MM.1S (cell line): ENCODE results near the gene SPATA6L.

Source experiments
- EZH2 ChIP-seq: fragments of 300-600 bp; sonication (generic); optimal IDR thresholded peaks from 2 replicates; pipeline ENCODE3; 2017; ENCODE audit warnings: low read depth, mild to moderate bottlenecking, antibody characterized with exemption, low read length, mixed read lengths
- TF ChIP-seq, protein P1 (sequence below): fragments of 300-600 bp; sonication (generic); IDR thresholded peaks from 2 replicates; pipeline ENCODE4 v1.5.1; 2016; ENCODE audit warnings: antibody characterized with exemption, low read length, mixed read lengths

DNA sequence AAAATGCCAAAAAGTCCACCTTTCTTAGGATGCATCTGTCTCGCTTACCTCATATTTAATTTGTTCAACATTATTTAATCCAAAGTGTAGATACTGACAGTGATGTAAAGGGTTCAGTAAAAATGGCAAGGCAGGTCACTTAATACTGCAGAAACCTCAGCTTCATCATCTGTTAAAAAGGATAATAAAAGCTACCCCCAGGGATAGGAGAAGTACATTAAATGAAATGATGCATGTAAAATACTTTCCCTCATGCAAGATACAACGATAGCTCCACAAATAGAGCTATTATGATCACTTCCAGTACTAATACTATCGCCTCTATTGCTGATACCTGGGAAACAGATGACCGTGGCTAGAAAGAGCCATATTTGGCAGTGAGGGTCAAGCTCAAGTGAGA lies 93.1 kb downstream of the SPATA6L start:
- TF ChIP-seq, protein P1, sequence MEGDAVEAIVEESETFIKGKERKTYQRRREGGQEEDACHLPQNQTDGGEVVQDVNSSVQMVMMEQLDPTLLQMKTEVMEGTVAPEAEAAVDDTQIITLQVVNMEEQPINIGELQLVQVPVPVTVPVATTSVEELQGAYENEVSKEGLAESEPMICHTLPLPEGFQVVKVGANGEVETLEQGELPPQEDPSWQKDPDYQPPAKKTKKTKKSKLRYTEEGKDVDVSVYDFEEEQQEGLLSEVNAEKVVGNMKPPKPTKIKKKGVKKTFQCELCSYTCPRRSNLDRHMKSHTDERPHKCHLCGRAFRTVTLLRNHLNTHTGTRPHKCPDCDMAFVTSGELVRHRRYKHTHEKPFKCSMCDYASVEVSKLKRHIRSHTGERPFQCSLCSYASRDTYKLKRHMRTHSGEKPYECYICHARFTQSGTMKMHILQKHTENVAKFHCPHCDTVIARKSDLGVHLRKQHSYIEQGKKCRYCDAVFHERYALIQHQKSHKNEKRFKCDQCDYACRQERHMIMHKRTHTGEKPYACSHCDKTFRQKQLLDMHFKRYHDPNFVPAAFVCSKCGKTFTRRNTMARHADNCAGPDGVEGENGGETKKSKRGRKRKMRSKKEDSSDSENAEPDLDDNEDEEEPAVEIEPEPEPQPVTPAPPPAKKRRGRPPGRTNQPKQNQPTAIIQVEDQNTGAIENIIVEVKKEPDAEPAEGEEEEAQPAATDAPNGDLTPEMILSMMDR = no peak
- TF ChIP-seq EZH2 = no peak
